HG03432 (cell line): Measurements from ENCODE around the gene CNN3.

Experiments used
- ATAC-seq: cut with Tn5 transposase; IDR thresholded peaks from one replicate; pipeline ENCODE4 v1.9.1; 2021; ENCODE audit warnings: mild to moderate bottlenecking, moderate library complexity; ENCODE audit not compliant: unreplicated experiment

The CNN3 gene

DNA sequence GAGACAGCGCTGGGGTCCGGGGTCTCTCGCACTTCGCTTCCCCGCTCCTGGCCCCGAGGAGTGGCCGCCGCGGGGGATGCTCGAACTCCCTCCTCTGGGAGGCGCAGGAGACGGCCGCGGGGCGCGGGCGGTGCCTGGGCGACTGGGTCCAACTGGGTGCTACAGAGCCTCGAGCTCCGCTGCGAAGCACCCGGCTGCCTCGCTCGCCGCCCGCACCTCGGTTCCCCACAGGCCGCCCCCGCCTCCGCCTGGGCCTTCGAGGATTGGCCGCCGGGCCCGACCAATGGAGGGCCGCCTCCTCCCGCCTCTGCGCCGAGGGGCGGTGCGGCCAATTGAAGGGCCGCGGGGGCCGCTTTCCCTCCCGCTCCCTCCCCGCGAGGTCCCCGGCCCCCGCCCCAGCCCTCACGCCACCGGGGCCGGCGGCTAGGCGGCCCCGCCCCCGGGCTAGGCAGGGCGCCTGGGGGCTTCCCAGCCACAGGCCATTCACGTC lies at the start of gene CNN3:
Gene CNN3, minus strand, starts transcription at position 196 of the 490 bp plus-strand sequence. CDS start 216 bp downstream, outside the sequence.
- ATAC-seq = peak; percentile 90

DNA sequence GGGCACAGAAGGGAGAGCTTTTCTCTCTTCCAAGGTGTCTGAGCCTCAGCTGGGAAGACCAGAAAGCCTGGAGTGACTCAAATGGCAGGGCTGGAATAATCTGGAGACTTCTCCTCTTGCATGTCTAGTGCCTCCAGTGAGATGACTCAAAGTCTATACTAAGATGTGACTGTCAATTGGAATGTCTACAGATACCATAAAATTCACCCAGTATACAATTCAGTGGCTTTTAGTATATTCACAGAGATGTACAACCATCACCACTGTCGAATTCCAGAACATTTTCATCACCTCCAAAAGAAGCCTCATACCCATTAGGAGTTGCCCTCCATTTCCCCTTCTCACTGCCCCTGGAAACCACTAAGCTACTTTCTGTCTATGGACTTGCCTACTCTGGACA lies 47.9 kb upstream of the CNN3 start:
- ATAC-seq = no peak

DNA sequence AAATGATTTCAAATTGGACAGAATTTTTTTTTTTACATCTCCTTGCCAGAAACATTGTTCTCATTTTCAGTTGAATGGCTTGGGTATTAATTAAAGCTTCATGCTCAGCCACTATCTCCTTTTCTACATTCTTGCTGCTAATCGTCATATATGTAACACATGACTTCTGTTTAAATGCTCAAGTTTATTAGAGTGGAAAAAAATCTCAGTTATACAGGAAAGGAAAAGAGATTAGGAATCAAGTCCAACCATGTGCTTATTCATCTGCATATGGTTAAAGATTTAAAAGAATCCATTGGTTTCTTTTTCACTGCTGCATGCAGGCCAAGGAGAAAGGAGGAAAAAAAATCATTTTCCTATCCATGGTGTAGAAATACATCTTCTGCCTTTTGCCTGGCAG lies 47.3 kb upstream of the CNN3 start:
- no peak for ATAC-seq

DNA sequence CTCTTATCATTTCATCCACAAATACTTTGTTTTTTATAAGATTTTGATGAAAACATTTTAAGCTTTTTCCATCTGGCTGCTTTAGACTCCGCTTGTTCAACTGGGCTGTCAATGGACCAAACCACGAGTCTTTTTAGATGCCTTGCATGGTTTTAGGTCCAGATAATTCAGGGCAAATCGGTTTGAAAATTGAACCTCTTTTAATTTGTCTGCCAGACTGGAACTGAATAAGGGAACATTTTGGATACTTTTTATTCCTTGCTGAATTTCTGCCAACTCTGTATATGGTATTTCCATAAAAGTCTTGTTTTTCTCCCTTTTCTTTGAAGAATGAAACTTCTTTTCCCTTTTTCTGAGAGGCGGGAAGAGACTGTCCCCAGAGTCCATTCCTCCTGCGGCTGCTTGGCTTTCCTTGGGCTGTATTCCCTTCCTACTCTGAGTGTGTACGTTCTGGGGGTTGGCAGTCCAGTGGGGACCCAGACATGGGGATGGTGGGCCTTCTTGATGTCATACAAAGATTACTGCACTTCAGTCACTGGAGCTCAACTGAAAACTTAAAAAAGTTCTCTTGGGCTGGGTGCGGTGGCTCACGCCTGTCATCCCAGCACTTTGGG lies 46.5 kb upstream of the CNN3 start:
- ATAC-seq = no peak

DNA sequence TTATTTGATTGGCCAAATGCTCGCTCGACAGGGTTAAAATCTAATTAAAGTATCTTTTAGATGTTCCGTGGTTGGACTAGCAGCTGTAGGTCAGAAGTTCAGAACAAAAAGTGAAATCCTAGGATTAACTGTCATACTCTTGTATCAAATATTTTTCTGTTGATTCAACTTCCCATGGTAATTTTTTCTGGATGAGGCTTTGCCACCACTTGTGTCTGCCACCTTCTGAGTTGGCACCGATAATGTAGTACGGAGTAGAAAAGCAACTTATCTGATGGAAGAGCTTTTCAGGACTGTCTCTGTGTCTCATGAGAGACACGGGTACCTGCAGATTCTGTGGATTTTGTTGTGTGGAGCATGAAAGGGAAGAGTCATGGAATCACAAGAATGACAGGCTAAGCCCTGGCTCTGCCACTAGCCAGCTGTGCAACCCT lies 44.6 kb upstream of the CNN3 start:
- no peak for ATAC-seq

DNA sequence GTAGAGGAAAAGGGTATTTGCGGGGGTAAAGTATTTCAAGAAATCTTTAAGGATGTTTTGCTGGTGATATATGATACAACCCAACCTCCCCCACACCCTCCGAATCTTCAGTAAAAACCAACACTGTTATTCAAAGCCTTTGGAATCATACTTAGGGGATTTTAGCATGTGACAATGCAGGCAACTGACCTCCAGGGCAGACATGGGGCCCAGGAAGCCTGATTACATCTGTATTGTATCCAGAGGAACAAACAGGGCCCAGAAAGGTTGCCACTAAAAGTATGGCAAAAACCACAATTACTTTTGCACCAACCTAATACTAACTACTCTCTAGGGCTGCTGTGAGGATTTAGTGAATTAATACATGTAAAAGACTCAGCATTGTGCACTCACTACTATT lies 43.9 kb upstream of the CNN3 start:
- ATAC-seq = no peak

DNA sequence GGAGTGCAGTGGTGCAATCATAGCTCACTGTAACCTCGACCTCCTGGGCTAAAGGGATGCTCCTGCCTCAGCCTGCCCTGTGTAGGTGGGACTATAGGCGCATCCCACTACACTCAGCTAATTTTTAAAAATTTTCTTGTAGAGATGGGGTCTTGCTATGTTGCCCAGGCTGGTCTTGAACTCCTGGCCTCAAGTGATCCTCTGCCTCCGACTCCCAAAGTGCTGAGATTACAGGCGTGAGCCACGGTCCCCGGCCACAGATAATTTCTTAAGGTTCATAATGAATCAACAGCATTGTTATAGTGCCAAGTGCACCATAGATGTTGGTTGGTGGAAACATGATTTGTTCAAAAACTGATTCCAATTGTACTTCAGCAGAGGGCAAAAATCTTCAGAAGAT lies 42.2 kb upstream of the CNN3 start:
- ATAC-seq = no peak

DNA sequence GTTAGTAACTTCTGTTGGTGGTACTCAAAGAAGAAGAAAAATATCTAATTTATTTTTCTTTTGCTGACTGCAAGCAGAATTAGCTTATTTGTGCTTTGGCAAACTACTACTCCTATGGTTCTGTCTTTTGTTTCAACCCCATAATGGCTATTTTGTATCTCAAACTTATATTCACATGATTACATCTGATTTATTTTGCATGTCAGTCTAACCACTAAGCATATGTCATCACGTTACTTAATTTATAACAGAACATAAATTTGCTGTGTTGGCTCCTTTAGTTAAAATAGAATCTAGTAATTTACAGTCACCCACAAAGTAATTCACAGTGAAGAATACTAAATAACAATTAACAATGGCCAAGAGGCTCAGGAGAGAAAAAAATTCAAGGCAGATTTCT lies 39.1 kb upstream of the CNN3 start:
- ATAC-seq = no peak

DNA sequence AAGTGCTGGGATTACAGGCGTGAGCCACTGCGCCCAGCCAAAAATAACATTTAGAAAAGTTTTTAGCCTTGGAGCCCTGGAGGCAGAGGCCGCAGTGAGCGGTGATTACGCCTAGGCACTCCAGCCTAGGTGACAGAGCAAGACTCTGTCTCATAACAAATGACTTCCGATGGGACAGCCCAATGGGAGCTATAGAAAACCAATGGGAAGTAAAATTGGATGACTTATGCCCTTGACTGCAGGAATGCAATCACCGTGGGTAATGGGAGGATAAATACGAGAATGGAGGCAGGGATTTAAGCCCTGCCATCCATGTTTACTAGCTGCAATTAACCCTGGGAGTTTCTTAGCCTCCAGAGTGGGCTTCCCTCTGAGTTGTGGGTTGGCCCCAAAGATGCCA lies 37.0 kb upstream of the CNN3 start:
- ATAC-seq = no peak

DNA sequence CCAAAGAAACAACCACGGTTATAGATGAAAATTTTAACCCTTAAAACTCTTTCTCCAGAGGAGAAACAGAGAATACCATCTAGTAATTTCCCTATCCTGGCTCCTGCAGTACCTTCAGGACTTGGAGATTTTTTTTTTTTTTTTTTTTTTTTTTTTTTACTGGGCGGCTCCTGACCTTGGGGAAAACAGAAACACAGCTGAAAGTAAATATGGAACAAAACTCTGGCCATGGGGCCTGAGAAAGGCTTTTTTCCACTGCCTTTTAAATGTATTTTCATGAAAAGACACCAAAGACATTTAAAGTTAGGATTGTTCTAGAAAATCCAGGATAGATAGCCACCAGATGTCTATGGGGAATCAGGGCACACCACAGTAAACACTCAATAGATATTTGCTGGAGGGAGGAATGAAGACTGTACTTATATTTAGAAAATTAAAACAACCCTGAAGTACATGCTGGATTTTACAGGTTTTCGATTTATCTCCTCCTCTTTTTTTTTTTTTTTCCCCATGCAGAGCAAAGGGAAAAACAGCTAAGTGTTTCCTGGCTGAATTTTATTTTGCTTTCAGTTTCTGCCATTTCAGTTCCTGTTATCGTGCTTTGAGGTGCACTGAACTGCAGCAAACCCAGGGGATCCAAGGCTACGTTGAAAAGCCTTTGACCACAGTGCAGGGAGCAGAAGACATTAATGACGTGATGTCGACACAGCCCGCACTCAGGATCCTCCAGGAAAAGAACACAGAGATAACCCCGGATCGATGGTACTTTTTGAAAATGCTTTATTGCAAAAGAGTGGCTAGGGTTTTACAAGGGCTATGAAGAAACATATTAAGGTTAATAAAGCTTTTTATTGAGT lies 35.7 kb upstream of the CNN3 start:
- peak; percentile 97 for ATAC-seq

DNA sequence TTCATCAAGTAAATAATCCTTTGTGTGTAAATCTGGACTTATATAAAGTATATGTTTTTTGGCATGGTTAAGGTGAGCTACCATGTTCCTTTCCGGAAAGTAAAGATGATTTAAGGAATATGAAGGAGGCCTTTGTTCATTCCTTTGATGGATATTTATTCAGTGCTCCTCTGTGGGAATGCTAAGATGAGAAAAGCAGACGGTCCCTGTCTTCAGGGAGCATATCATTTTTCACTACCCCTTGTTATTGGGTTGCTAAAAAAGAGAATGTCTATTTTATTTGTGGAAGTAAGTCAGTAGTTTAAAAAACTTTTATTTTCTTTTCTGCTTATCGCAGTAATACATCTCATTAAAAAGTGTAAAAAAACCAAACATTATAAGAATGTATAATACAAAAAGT lies 35.1 kb upstream of the CNN3 start:
- ATAC-seq = no peak

DNA sequence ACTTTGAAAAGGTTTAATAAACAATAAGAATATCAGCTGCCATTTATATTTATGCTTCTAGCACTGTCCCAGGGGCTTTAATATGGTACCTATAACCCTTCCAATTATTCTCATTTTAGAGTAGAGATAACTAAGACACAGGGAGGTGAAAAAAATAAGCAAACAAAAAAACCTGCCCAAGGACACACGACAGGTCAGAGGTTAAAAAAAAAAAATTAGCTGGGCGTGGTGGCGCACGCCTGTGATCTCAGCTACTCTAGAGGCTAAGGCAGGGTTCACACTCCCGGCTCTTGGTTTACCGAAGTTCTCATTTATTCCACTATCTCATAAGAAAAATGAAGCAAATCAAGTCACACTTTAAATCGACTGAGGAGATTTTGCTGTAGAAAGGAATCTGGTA lies 34.7 kb upstream of the CNN3 start:
- no peak for ATAC-seq

DNA sequence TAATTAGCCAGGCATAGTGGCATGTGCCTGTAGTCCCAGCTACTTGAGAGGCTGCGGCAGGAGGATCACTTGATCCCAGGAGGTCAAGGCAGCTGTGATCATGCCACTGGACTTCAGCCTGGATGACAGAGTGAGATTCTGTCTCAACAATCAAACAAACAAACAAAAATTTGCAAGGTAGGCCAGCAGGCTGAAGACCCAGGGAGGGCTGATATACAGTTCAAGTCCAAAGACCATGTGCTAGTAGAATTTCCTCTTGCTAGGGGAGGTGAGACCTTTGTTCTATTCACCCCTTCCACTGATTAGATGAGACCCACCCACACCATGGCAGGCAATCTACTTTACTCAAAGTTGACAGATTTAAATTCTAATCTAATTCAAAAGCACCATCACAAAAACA lies 31.2 kb upstream of the CNN3 start:
- no peak for ATAC-seq

DNA sequence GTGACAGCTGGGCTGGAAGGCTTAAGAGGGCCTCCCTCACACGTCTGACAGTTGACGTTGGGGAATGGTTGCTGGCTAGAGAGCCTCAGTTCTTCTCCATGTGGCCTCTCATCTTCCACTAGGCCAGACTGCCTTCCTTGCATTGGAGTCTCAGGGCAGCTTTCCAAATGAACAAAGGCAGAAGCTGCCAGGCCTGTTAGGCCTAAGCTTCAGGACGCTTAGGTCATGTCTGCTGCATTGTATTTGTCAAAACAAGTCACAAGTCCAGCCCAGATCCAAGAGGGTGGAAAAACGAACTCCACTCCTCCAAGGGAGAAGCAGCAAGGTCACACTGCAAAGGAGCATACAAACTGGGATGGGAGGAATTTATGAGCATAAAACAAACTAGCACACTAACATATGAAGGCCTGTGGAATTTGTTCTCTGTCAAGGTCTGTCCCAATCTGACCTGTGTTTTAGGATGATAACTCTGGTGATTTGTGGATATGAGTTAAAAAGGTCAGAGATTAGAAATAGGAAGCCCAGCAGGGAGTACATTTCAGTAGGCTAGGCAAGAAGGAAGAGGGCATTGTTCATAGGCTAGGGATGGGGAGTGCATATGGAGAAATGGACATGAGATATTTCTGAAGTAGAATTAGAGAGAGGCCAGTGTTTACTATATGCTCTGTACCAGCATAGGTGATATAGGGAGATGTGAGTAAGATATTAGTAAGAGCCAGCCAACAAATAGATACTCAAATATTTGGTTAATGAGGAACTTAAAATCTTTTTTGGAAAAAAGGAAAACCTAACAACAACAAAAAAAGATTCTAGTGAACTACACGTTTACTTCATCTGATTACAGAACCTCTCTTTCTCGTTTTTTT lies 29.1 kb upstream of the CNN3 start:
- ATAC-seq = no peak

DNA sequence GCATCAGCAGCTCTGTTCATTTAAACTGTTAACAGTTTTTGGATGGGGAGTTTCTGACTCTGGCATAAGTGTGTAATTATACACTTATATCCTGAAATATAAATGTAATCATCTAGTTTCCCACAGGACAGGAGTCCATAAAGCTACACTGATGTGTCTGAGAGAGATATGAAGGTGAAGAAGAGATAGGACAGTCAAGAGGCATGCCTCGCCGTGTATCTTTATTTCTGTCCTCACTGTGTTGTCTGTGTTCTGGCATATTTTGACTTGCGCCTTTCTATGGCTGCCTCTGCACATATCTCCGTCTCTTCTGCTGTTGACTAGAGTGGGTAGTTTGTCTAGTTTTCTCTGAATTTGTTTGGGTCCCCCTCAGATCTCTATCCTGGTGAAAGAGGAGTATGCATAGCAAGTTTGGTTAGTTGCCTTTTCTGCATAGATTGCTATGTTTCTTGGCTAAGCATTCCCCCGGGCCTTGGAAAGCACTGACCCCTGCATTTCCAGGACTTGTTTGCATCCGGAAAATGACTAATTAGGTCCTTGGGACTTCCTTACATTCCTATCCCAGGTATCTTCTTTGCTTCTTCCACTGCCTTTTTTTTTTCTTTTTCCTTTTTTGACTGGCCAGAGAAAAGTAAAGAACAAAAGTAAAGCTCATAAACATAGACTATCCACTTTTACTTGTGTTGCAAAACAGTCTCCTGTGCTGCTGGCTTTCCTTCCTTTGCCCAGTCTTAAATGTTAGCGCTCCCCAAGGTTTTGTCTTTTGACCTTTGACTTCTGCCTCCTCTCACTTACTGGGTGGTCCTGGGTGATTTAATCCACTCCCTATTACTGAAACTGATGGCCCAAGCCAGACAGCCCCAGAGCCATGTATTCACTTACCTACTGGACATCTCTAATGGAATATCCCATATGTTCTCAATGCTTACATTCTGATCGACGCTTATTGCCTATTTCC lies 27.6 kb upstream of the CNN3 start:
- no peak for ATAC-seq

DNA sequence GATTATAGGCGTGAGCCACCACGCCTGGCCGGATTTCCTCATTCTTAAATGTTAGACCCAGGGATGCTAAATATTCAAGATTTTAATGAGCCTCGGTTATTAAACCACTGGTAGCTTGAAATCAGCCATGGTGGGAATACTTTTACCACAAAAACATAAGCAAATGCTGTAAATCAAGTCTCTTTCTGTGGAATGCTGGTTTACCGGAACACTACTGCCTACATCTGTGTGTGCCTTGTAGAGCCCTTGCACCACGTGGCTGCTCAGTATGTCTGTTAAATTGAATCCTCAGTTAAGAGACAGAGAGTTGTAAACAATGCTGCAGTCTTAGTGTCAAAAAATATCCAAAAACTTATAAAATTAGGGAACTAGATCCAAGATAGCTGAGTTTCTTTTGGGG lies 26.8 kb upstream of the CNN3 start:
- no peak for ATAC-seq

DNA sequence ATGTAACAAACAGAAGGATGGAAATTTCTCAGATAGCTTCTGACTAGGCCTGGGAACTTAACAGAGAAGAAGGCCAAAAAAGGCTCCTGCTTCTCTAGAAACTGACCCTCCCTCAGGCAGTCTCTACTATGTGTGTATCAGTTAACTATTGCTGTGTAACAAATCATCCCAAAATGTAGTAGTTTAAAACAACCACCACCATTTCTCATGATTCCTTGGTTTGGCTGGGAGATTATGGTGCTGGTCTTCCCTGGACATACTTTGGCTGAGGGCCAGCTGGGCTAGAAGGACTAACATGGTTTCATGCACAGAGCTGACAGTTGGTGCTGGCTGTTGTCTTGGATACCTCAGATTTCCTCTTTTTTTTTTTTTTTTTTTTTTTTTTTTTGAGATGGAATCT lies 26.2 kb upstream of the CNN3 start:
- ATAC-seq = no peak

DNA sequence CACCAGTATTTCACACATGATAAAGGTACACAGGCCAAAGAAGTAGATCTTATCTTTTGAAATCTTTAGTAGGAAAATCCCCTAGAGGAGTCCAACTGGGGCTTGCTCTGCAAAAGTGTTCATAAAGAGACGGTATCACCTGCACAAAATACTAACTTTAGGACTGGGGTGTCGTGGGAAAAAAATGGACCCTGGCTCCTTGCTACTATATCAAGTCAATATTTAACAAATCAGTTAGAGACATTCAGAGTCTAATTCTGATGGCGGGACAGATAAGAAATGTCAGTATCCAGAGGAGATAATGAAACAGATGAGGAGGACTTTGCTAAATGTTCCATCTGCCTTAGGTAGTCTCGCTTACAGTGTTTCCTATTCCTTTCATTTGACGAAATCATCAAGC lies 25.6 kb upstream of the CNN3 start:
- ATAC-seq = no peak

DNA sequence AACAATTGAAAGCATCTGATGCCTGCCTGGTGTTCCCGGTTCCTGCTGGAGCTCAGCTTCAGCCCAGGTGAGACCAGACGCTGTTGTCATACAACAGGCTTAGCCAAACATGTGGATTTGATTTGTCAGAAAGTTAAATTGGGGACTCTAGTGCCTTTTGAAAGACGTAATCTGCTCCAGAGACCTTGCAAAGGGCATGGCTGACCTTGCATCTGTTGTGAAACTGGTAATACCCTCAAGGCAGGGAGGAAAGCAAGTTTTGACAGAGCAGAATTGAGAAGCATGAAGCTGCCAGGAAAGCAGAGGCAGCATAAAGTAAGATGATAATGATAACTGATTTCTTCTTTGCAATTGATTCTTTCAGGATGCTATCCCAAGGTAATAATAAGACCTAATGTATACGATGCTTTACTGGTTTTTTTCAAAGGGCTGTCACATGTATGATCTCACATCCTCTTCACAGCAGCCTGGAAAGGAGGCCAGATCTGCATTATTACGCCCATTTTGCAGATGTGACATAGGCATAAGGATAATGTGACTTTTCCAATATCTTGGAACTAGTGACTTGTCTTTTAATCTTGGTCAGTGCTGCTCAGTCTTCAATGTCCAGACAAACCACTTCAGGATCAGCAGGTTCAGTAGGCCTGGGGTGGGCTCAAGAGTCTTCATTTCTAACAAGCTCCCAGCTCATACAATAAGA lies 24.7 kb upstream of the CNN3 start:
- ATAC-seq = no peak

DNA sequence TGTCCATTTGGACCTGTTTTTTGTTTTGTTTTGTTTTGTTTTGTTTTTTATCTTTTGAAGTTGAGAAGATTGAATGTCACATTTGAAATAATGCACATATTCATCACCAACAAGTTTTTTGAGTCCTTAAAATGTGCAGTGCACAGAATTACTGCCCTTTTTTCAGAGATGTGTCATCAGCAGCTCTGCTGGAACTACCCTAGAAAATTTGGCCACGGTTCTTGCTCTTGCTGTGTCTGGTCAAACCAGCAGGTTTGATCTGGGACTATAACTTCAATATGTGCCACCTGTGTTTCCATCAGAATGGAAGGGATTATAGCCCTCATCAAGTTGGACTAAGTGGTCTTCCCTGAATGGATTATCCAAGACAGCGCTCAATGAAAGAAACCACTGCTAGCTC lies 24.1 kb upstream of the CNN3 start:
- no peak for ATAC-seq
